ENCODE data around the gene SCAF4. TPM values are rescaled to one million over a fixed set of nuclear protein-coding genes. Genes with fewer than 3 reads are reported as not detected.
"Not testable (repeated sequence)": the region's sequence is repeated elsewhere in the genome, so short reads cannot be mapped to it uniquely, and the experiment has no call there.

Gene SCAF4
- total RNA-seq, 4 donors from 2014 or later, result 23.6 to 41.5 (median 29.3) TPM

DNA sequence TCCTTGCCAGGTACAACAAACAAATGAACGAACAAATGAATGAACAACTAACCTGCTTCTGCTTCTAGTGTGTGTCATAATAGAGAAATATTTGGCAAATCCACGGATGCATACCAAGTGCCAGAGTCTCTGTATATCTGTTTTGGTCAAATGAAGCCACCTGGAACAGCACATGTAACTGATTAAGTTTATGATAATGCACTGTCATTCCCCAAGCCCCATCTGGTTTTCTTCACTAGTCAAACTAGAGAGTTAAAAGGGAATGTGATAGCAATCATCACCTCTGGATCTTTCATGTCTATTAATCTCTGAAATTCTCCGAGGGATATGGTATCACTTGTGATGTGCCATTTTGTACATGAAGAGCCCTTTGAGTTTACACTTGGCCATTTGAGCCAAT, 21.0 kb upstream of the SCAF4 start:
- no peaks in the 10 kb centered on the region for H3K4me1 ChIP-seq
- H3K27me3 ChIP-seq, result no peaks in the 10 kb centered on the region
- H3K36me3 ChIP-seq, result no peaks in the 10 kb centered on the region
- H3K27ac ChIP-seq, result no peak overlapping the region
- no peaks in the 10 kb centered on the region for H3K9me3 ChIP-seq
- H3K4me3 ChIP-seq, result no peak overlapping the region
- 68% methylated on average over 3 of the region's 3 CpGs for WGBS
- no peak for DNase-seq (ENCODE audit: low spot score in 2 of 2)
- TF ChIP-seq POLR2AphosphoS5 (IDR thresholded peaks at IDR 0.05), result no peak

- no peak for DNase-seq (ENCODE audit: low spot score in 2 of 2)
- no peak overlapping the region for H3K4me3 ChIP-seq
- WGBS, result 80% methylated on average over 2 of the region's 4 CpGs
- no peaks in the 10 kb centered on the region for H3K36me3 ChIP-seq
- no peaks in the 10 kb centered on the region for H3K27me3 ChIP-seq
- TF ChIP-seq POLR2AphosphoS5 (IDR thresholded peaks at IDR 0.05), result no peak
- no peak for TF ChIP-seq POLR2A (IDR thresholded peaks at IDR 0.05)
- no peak for TF ChIP-seq EP300 (IDR thresholded peaks at IDR 0.05)
- TF ChIP-seq CTCF (IDR thresholded peaks at IDR 0.05), result no peak
- H3K9me3 ChIP-seq, result no peaks in the 10 kb centered on the region
- no peak overlapping the region for H3K27ac ChIP-seq
- H3K4me1 ChIP-seq, result no peaks in the 10 kb centered on the region
These were observed 20.4 kb upstream of the SCAF4 start for GRCh38 chr21:31752352-31752751.

- H3K27me3 ChIP-seq, result no peaks in the 10 kb centered on the region
- H3K9me3 ChIP-seq, result no peaks in the 10 kb centered on the region
- H3K27ac ChIP-seq, result no peak overlapping the region
- H3K4me1 ChIP-seq, result no peaks in the 10 kb centered on the region
- TF ChIP-seq POLR2AphosphoS5 (IDR thresholded peaks at IDR 0.05) (no peak), POLR2A (IDR thresholded peaks at IDR 0.05) (no peak), CTCF (IDR thresholded peaks at IDR 0.05) (no peak), EP300 (IDR thresholded peaks at IDR 0.05) (no peak)
- no peak for DNase-seq (ENCODE audit: low spot score in 2 of 2)
- no peak overlapping the region for H3K4me3 ChIP-seq
- no peaks in the 10 kb centered on the region for H3K36me3 ChIP-seq
These were observed 18.9 kb upstream of the SCAF4 start for GRCh38 chr21:31750843-31751242.

GRCh38 chr21:31744182-31744800, 12.4 kb upstream of the SCAF4 start:
- H3K9me3 ChIP-seq, result no peaks in the 10 kb centered on the region
- no peaks in the 10 kb centered on the region for H3K4me1 ChIP-seq
- no peak overlapping the region for H3K4me3 ChIP-seq
- WGBS, result 75% methylated on average over 5 of the region's 5 CpGs
- no peak for DNase-seq (ENCODE audit: low spot score in 2 of 2)
- no peak overlapping the region for H3K27ac ChIP-seq
- H3K27me3 ChIP-seq, result no peaks in the 10 kb centered on the region
- no peak for TF ChIP-seq EP300 (IDR thresholded peaks at IDR 0.05)
- no peak for TF ChIP-seq POLR2A (IDR thresholded peaks at IDR 0.05)
- TF ChIP-seq POLR2AphosphoS5 (IDR thresholded peaks at IDR 0.05), result no peak
- TF ChIP-seq CTCF (IDR thresholded peaks at IDR 0.05), result no peak
- H3K36me3 ChIP-seq, result no peaks in the 10 kb centered on the region

DNA sequence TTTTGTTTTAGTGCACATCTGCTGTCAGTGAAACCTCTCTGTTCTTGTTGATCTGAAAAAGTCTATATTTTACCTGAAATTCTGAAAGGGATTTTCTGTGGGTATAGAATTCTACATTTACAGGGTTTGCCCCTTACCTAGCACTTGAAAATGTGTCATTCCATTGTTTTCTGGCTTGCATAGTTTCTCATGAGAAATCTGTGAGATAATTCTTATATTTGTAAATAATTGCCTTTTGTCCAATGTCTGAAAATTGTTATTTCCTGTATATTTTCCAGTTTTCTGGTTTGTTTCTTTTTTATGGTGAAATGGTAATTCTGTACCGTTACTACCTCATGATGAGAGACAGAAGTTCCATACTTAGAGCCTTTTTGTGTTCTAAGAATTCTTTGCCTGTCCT, 11.8 kb upstream of the SCAF4 start:
- H3K9me3 ChIP-seq, result no peaks in the 10 kb centered on the region
- no peak for TF ChIP-seq POLR2A (IDR thresholded peaks at IDR 0.05)
- no peak for TF ChIP-seq POLR2AphosphoS5 (IDR thresholded peaks at IDR 0.05)
- no peak for TF ChIP-seq CTCF (IDR thresholded peaks at IDR 0.05)
- TF ChIP-seq EP300 (IDR thresholded peaks at IDR 0.05), result no peak
- H3K4me3 ChIP-seq, result no peak overlapping the region
- WGBS, result 94% methylated on average over 1 of the region's 1 CpG
- DNase-seq (ENCODE audit: low spot score in 2 of 2), result no peak
- H3K27ac ChIP-seq, result no peak overlapping the region
- no peaks in the 10 kb centered on the region for H3K27me3 ChIP-seq
- no peaks in the 10 kb centered on the region for H3K4me1 ChIP-seq
- H3K36me3 ChIP-seq, result no peaks in the 10 kb centered on the region

GRCh38 chr21:31741116-31741515, 9.2 kb upstream of the SCAF4 start:
- Histone ChIP-seq H3K4me3 (no peak overlapping the region), H3K9me3 (no peaks in the 10 kb centered on the region), H3K4me1 (no peaks in the 10 kb centered on the region), H3K36me3 (no peaks in the 10 kb centered on the region), H3K27ac (no peak overlapping the region), H3K27me3 (no peaks in the 10 kb centered on the region)
- no peak for DNase-seq (ENCODE audit: low spot score in 2 of 2)
- TF ChIP-seq POLR2A (IDR thresholded peaks at IDR 0.05), result no peak
- 79% methylated on average over 5 of the region's 5 CpGs for WGBS

GRCh38 chr21:31737586-31738397, 5.9 kb upstream of the SCAF4 start:
- not testable (repeated sequence) for H3K27ac ChIP-seq; H3K27me3 ChIP-seq; DNase-seq (ENCODE audit: low spot score in 2 of 2); H3K36me3 ChIP-seq; H3K9me3 ChIP-seq; H3K4me3 ChIP-seq
- WGBS, result 90% methylated on average over 8 of the region's 8 CpGs
- peaks cover 15% of the 10 kb centered on the region for H3K4me1 ChIP-seq
